Measurements from ENCODE around the gene KRT82.

DNA sequence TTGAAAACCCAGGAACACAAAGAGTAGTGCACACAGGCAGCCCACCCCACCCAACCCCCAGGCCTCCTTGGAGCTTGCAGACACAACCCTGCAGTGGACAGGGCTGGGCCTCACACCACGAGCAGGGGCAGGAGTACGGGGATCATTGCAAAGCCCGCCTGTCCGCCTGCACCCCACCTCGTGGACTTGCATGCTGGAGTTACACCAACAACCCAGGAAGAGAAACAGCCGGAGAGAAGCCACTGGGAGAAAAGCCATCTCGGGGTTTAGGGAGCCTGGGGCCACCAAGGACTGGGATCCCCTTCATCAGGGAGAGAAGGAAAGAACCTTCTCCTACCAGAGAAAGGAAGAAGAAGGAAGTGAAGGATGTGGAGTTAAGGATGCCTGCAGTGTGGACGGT, 28.9 kb downstream of the KRT82 start:
- TF ChIP-seq, protein P1, sequence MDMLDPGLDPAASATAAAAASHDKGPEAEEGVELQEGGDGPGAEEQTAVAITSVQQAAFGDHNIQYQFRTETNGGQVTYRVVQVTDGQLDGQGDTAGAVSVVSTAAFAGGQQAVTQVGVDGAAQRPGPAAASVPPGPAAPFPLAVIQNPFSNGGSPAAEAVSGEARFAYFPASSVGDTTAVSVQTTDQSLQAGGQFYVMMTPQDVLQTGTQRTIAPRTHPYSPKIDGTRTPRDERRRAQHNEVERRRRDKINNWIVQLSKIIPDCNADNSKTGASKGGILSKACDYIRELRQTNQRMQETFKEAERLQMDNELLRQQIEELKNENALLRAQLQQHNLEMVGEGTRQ (IDR thresholded peaks at IDR 0.05), result no peak
- TF ChIP-seq FOSL2 (IDR thresholded peaks at IDR 0.05) (no peak), FOSL2 (CRISPR knock-in tag; IDR thresholded peaks at IDR 0.05) (no peak), CEBPB (IDR thresholded peaks at IDR 0.05) (no peak), SMC3 (IDR thresholded peaks at IDR 0.05) (no peak), GATA3 (IDR thresholded peaks at IDR 0.05; ENCODE audit: borderline replicate concordance) (no peak), RFX5 (IDR thresholded peaks at IDR 0.05) (no peak), POLR2A (IDR thresholded peaks at IDR 0.05; ENCODE audit: low read length) (no peak), MAZ (IDR thresholded peaks at IDR 0.05; ENCODE audit: borderline replicate concordance, low read depth, low read length) (no peak), EP300 (IDR thresholded peaks at IDR 0.05) (no peak), JUN (IDR thresholded peaks at IDR 0.05) (no peak), EHMT2 (IDR thresholded peaks at IDR 0.05; ENCODE audit: low read depth) (no peak)
- TF ChIP-seq, protein P2, sequence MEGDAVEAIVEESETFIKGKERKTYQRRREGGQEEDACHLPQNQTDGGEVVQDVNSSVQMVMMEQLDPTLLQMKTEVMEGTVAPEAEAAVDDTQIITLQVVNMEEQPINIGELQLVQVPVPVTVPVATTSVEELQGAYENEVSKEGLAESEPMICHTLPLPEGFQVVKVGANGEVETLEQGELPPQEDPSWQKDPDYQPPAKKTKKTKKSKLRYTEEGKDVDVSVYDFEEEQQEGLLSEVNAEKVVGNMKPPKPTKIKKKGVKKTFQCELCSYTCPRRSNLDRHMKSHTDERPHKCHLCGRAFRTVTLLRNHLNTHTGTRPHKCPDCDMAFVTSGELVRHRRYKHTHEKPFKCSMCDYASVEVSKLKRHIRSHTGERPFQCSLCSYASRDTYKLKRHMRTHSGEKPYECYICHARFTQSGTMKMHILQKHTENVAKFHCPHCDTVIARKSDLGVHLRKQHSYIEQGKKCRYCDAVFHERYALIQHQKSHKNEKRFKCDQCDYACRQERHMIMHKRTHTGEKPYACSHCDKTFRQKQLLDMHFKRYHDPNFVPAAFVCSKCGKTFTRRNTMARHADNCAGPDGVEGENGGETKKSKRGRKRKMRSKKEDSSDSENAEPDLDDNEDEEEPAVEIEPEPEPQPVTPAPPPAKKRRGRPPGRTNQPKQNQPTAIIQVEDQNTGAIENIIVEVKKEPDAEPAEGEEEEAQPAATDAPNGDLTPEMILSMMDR (IDR thresholded peaks at IDR 0.05), result no peak
